Glutamatergic neuron (in vitro differentiated cells): ENCODE results near the gene PCAT7. TPM values are rescaled to one million over a fixed set of nuclear protein-coding genes. Genes with fewer than 3 reads are reported as not detected.

Source experiments
- DNase-seq: peaks from one replicate; pipeline ENCODE4 v3.0.0; 2022
- H3K27ac Mint-ChIP-seq: one replicate; pipeline ENCODE4 v1.8.0; 2020; ENCODE audit warnings: mild to moderate bottlenecking, mixed read lengths, inconsistent platforms; ENCODE audit not compliant: unreplicated experiment
- H3K27me3 Mint-ChIP-seq: one replicate; pipeline ENCODE4 v1.8.0; 2020; ENCODE audit warnings: mild to moderate bottlenecking, moderate library complexity, mixed read lengths, inconsistent platforms; ENCODE audit not compliant: unreplicated experiment
- H3K36me3 Mint-ChIP-seq: one replicate; pipeline ENCODE4 v1.8.0; 2020; ENCODE audit warnings: mild to moderate bottlenecking, mixed read lengths, inconsistent platforms; ENCODE audit not compliant: unreplicated experiment
- H3K4me1 Mint-ChIP-seq: one replicate; pipeline ENCODE4 v1.8.0; 2020; ENCODE audit warnings: mild to moderate bottlenecking, low read depth, mixed read lengths, inconsistent platforms; ENCODE audit not compliant: unreplicated experiment
- H3K4me3 Mint-ChIP-seq: one replicate; pipeline ENCODE4 v1.8.0; 2020; ENCODE audit warnings: mild to moderate bottlenecking, mixed read lengths, inconsistent platforms; ENCODE audit not compliant: unreplicated experiment
- H3K9me3 Mint-ChIP-seq: one replicate; pipeline ENCODE4 v1.8.0; 2020; ENCODE audit warnings: mild to moderate bottlenecking, moderate library complexity, mixed read lengths, inconsistent platforms; ENCODE audit not compliant: unreplicated experiment
- total RNA-seq: library from RNA; stranded (reverse); fragmentation: NEBNext Ultra II Directional; extraction: Animal tissue kit (Norgen Biotek cat#: 25700); gene quantifications from one replicate; pipeline ENCODE4 v1.2.1, GENCODE V29; 2021; ENCODE audit not compliant: unreplicated experiment
- TF ChIP-seq, protein P1 (sequence below): fragments of 200-600 bp; sonication (generic); IDR thresholded peaks from one replicate; pipeline ENCODE4 v1.5.0; 2021; ENCODE audit not compliant: partially characterized antibody, unreplicated experiment

The PCAT7 gene
- total RNA-seq, 1 donor from 2014 or later = 16.4 TPM

DNA sequence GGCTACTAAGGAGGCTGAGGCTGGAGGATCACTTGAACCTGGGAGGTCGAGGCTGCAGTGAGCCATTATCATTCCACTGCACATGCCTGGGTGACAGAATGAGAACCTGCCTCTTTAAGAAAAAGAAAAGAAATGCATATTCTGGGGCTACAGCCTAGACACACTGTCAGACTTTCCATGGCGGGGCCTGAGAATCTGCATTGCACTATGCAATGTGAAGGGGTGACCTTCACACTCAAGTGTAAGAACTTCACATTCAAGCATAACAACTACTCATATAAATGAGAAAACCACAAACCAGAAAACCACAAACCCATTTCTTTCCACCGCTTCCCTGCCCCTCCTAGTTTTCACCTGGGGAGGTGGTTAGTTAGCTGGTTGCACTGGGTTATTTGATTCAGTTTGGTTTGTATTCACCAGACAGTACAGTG lies 56.8 kb downstream of the PCAT7 start:
- Mint-ChIP-seq H3K27ac (no peak overlapping the region), H3K27me3 (peaks cover 2% of the 10 kb centered on the region), H3K4me1 (peaks cover 17% of the 10 kb centered on the region), H3K4me3 (no peak overlapping the region), H3K36me3 (no peaks in the 10 kb centered on the region), H3K9me3 (no peaks in the 10 kb centered on the region)
- TF ChIP-seq, protein P1, sequence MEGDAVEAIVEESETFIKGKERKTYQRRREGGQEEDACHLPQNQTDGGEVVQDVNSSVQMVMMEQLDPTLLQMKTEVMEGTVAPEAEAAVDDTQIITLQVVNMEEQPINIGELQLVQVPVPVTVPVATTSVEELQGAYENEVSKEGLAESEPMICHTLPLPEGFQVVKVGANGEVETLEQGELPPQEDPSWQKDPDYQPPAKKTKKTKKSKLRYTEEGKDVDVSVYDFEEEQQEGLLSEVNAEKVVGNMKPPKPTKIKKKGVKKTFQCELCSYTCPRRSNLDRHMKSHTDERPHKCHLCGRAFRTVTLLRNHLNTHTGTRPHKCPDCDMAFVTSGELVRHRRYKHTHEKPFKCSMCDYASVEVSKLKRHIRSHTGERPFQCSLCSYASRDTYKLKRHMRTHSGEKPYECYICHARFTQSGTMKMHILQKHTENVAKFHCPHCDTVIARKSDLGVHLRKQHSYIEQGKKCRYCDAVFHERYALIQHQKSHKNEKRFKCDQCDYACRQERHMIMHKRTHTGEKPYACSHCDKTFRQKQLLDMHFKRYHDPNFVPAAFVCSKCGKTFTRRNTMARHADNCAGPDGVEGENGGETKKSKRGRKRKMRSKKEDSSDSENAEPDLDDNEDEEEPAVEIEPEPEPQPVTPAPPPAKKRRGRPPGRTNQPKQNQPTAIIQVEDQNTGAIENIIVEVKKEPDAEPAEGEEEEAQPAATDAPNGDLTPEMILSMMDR = no peak
- no peak for DNase-seq

DNA sequence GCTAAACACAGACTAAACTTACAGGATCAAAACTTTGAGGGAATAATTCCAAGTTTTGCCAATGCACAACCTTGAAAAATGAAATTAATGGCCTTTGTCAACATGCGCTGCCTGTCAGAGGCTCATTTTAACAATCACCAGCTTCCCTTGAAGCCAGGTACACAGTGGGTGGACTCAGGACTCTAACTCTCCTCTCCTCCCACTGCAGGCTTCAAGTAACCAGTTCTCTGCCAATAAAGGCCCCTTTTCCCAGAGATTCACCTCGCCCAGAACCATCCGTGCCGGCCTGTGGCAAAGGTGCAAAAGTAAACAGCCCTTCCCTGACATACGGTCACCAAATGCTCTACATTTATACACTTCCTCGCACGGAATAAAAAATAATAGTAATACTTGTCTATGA lies 57.2 kb downstream of the PCAT7 start:
- Mint-ChIP-seq H3K4me1 (peaks cover 17% of the 10 kb centered on the region), H3K27me3 (peaks cover 2% of the 10 kb centered on the region), H3K36me3 (no peaks in the 10 kb centered on the region), H3K4me3 (no peak overlapping the region), H3K27ac (no peak overlapping the region), H3K9me3 (no peaks in the 10 kb centered on the region)
- TF ChIP-seq, protein P1 = no peak
- DNase-seq = no peak

DNA sequence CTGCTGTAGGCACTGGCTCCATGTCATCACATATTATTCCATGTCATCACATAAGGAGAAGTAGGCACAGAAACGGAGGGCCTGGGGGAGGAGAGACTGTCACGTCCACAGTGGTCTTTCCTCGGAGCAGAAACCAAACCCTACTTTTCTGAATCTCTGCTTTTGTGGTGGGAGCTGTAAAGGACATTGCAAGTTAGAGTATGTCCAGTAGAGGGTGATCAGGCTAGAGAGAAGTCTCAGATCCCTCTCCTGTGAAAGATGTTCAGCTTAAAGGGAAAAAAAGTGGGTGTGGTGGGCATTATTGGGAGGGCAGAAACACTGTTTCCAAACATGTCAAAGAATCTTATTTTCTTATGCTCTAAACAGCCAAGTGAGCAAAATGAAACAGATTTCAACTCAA lies 58.1 kb downstream of the PCAT7 start:
- Mint-ChIP-seq H3K27ac (no peak overlapping the region), H3K4me3 (no peak overlapping the region), H3K27me3 (peaks cover 2% of the 10 kb centered on the region), H3K9me3 (no peaks in the 10 kb centered on the region), H3K36me3 (no peaks in the 10 kb centered on the region), H3K4me1 (peaks cover 14% of the 10 kb centered on the region)
- no peak for DNase-seq
- TF ChIP-seq, protein P1 = no peak

DNA sequence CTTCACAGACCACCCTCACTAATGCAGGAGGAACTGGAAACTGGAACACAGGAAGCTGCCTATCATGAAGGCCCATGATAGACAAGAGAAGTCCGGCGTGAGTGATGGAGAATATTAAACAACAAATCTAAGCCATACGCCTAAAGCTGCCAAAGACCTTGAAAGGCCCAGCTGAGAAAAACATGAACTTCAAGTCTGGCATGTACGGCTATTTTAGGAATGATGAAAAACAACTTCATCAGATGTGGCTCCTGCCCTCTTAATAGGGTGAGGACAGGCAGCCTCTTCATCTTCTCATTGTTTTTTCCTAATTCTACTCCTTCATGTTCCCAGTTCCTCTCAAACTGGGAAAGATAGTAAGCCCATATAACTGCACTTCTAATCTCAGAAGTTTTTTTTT lies 64.1 kb downstream of the PCAT7 start:
- Mint-ChIP-seq H3K4me3 (no peak overlapping the region), H3K4me1 (peaks cover 3% of the 10 kb centered on the region), H3K9me3 (peaks cover 5% of the 10 kb centered on the region), H3K27ac (no peak overlapping the region), H3K27me3 (peaks cover 5% of the 10 kb centered on the region), H3K36me3 (no peaks in the 10 kb centered on the region)
- TF ChIP-seq, protein P1 = no peak
- DNase-seq = no peak

Other genes with a start within 250 kb of the PCAT7 start
- gene NUTM2F, start 226.4 kb upstream of the PCAT7 start, total RNA-seq = not detected
- not detected for gene FBP2, start 38.7 kb downstream of the PCAT7 start, total RNA-seq
- not detected for gene FBP1, start 84.4 kb downstream of the PCAT7 start, total RNA-seq
- 25.8 TPM for gene AOPEP, start 171.6 kb downstream of the PCAT7 start, total RNA-seq